ENCODE data around the gene VPS37B.

- no peak for TF ChIP-seq POLR2A (IDR thresholded peaks at IDR 0.05; ENCODE audit: low read depth, low read length)
- no peak for TF ChIP-seq TAF1 (IDR thresholded peaks at IDR 0.05; ENCODE audit: low read depth, low read length)
- TF ChIP-seq POLR2AphosphoS5 (IDR thresholded peaks at IDR 0.05; ENCODE audit: low read depth, low read length), result no peak
Observed at GRCh38 chr12:122837306-122838265, 58.3 kb downstream of the VPS37B start.

All from GM12891 (cell line).